Gastrocnemius medialis (tissue), 4 donors: ENCODE measurements around the gene SMAD3. TPM values are rescaled to one million over a fixed set of nuclear protein-coding genes. Genes with fewer than 3 reads are reported as not detected.

Source experiments
- ATAC-seq, 2 donors: fragments of 150-250 bp; one replicate each; pipeline ENCODE4 v1.9.1; 2016
- DNase-seq, 2 donors: peaks; one replicate each; pipeline ENCODE4 v3.0.0-alpha.2; 2019
- H3K27ac ChIP-seq, 4 donors: fragments of 200-600 bp; sonication (generic); 1 replicate in 1 of 4; 2 replicates in 3 of 4; pipeline ENCODE4 v1.5.1; 2016 to 2018; ENCODE audit warnings: mild to moderate bottlenecking in 2 of 4, moderate library complexity in 1 of 4
- H3K27me3 ChIP-seq, 3 donors: fragments of 200-600 bp; sonication (generic) in 2 of 3; 1 replicate in 1 of 3; 2 replicates in 2 of 3; pipeline versions ENCODE4 v1.5.1 to v1.6.0; 2016 to 2019; ENCODE audit warnings: mild to moderate bottlenecking in 1 of 3, moderate library complexity in 1 of 3
- H3K36me3 ChIP-seq, 2 donors: fragments of 200-600 bp; sonication (generic) in 1 of 2; one replicate each; pipeline ENCODE4 v1.5.1; 2017 to 2018
- H3K4me1 ChIP-seq, 2 donors: fragments of 200-600 bp; sonication (generic) in 1 of 2; one replicate each; pipeline ENCODE4 v1.5.1; 2016 to 2017; ENCODE audit warnings: mild to moderate bottlenecking in 2 of 2
- H3K4me3 ChIP-seq, 4 donors: fragments of 200-600 bp; sonication (generic) in 3 of 4; 1 replicate in 1 of 4; 2 replicates in 3 of 4; pipeline ENCODE4 v1.5.1; 2016 to 2019; ENCODE audit warnings: mild to moderate bottlenecking in 2 of 4
- H3K9me3 ChIP-seq, 3 donors: fragments of 200-600 bp; sonication (generic) in 2 of 3; 1 replicate in 1 of 3; 2 replicates in 2 of 3; pipeline ENCODE4 v1.5.1; 2016 to 2019
- CTCF ChIP-seq, 5 experiments: fragments of 450-650 bp in 3 of 5; fragments of 200-600 bp in 2 of 5; sonication (generic) in 2 of 5; IDR thresholded peaks in 4 of 5; conservative IDR thresholded peaks in 1 of 5; 1 replicate in 4 of 5; 2 replicates in 1 of 5; pipeline ENCODE4 v1.5.1; 2016 to 2019; ENCODE audit warnings: antibody characterized with exemption in 5 of 5, mild to moderate bottlenecking in 3 of 5, moderate library complexity in 3 of 5
- POLR2A ChIP-seq, 2 donors: fragments of 450-650 bp; IDR thresholded peaks; one replicate each; pipeline ENCODE4 v1.6.1; 2017; ENCODE audit warnings: antibody characterized with exemption in 2 of 2, mild to moderate bottlenecking in 2 of 2, moderate library complexity in 2 of 2
- in situ Hi-C, 4 donors: fragments of 200-750 bp; cut with MboI; loops; one replicate each; pipeline versions ENCODE4 v1.15.0 to v1.8.0; 2017; ENCODE audit warnings: low sequenced_read_pairs in 4 of 4
- intact Hi-C: fragments of 100-400 bp; cut with DNase I; formaldehyde crosslinking; loops from one replicate; pipeline ENCODE4 v1.15.1; 2023; ENCODE audit warnings: low total_unique reads
- total RNA-seq, 4 donors: library from RNA; depleted of rRNA; stranded (reverse); fragments of >200 nt; gene quantifications; one replicate each; pipeline versions ENCODE4 v1.1.0 to v1.2.3, GENCODE V29; 2016

SMAD3 gene
- total RNA-seq, 4 donors from 2014 or later = 15.9 to 61.7 (median 26.3) TPM

- ATAC-seq (no peak), DNase-seq (no peak)
- H3K4me1 ChIP-seq = peaks cover 62 to 69% of the 10 kb centered on the region in 2 donors
- peak overlapping the region; percentile 71 to 98 (median 84) for H3K4me3 ChIP-seq
- no peaks in the 10 kb centered on the region for H3K36me3 ChIP-seq
- H3K27me3 ChIP-seq = no peaks in the 10 kb centered on the region
- TF ChIP-seq CTCF (IDR thresholded peaks at IDR 0.05 in 4 of 5, conservative IDR thresholded peaks at IDR 0.05 in 1 of 5) (no peak), POLR2A (IDR thresholded peaks at IDR 0.05) (no peak)
- intact Hi-C loops = loop anchor here (5.0 kb wide), 2 partner anchors 183 to 453 kb away; partner anchors contain the start of genes AAGAB, C15orf61 and IQCH
- H3K27ac ChIP-seq = peak overlapping the region; percentile 91 to 98 (median 94)
- in situ Hi-C loops = loop anchor here in 1 of 4 donors (10.0 kb wide), 1 partner anchor 186 kb away; the partner anchor contains the start of genes AAGAB and IQCH
- no peaks in the 10 kb centered on the region for H3K9me3 ChIP-seq
Measured at GRCh38 chr15:67068710-67069400, 3.5 kb downstream of the SMAD3 start.

- H3K4me3 ChIP-seq = peak overlapping the region in 1 of 4 donors; percentile 91
- in situ Hi-C loops (loop anchor here in 3 of 4 donors (5.0 to 10.0 kb wide), 3 partner anchors 55 to 125 kb away; no protein-coding TSS in a partner anchor), intact Hi-C loops (loop anchor here (10.0 kb wide), 1 partner anchor 1205 kb away; the partner anchor contains the start of gene FEM1B)
- H3K9me3 ChIP-seq = no peaks in the 10 kb centered on the region
- no peak for DNase-seq
- H3K36me3 ChIP-seq = no peaks in the 10 kb centered on the region
- H3K27ac ChIP-seq = peak overlapping the region; percentile 91 to 98 (median 94)
- peak in 1 of 2 donors; percentile 28 for ATAC-seq
- no peaks in the 10 kb centered on the region for H3K27me3 ChIP-seq
- TF ChIP-seq POLR2A (IDR thresholded peaks at IDR 0.05) (peak; percentile 49 to 58), CTCF (IDR thresholded peaks at IDR 0.05 in 4 of 5, conservative IDR thresholded peaks at IDR 0.05 in 1 of 5) (no peak)
- H3K4me1 ChIP-seq = peaks cover 67 to 77% of the 10 kb centered on the region in 2 donors
Measured at GRCh38 chr15:67070150-67070549, 4.7 kb downstream of the SMAD3 start.

- intact Hi-C loops (loop anchor here (10.0 kb wide), 1 partner anchor 1204 kb away; the partner anchor contains the start of gene FEM1B), in situ Hi-C loops (loop anchor here in 3 of 4 donors (5.0 to 10.0 kb wide), 3 partner anchors 54 to 124 kb away; no protein-coding TSS in a partner anchor)
- Histone ChIP-seq H3K27ac (peak overlapping the region; percentile 91 to 98 (median 94)), H3K9me3 (no peaks in the 10 kb centered on the region), H3K36me3 (no peaks in the 10 kb centered on the region), H3K4me1 (peaks cover 76 to 86% of the 10 kb centered on the region in 2 donors), H3K4me3 (no peak overlapping the region), H3K27me3 (no peaks in the 10 kb centered on the region)
- no peak for DNase-seq
- TF ChIP-seq POLR2A (IDR thresholded peaks at IDR 0.05) = no peak
- TF ChIP-seq CTCF (IDR thresholded peaks at IDR 0.05 in 4 of 5, conservative IDR thresholded peaks at IDR 0.05 in 1 of 5) = no peak
- no peak for ATAC-seq
Measured at GRCh38 chr15:67070892-67071664, 5.7 kb downstream of the SMAD3 start.

- peaks cover 90 to 100% of the 10 kb centered on the region in 2 donors for H3K4me1 ChIP-seq
- no peaks in the 10 kb centered on the region for H3K36me3 ChIP-seq
- ATAC-seq = no peak
- no peak for DNase-seq
- no peaks in the 10 kb centered on the region for H3K27me3 ChIP-seq
- H3K27ac ChIP-seq = peak overlapping the region; percentile 87 to 98 (median 94)
- no peak for TF ChIP-seq CTCF (IDR thresholded peaks at IDR 0.05 in 4 of 5, conservative IDR thresholded peaks at IDR 0.05 in 1 of 5)
- no peak for TF ChIP-seq POLR2A (IDR thresholded peaks at IDR 0.05)
- no peak overlapping the region for H3K4me3 ChIP-seq
- no peaks in the 10 kb centered on the region for H3K9me3 ChIP-seq
- in situ Hi-C loops (loop anchor here in 3 of 4 donors (5.0 to 10.0 kb wide), 3 partner anchors 52 to 122 kb away; no protein-coding TSS in a partner anchor), intact Hi-C loops (loop anchor here (10.0 kb wide), 1 partner anchor 1202 kb away; the partner anchor contains the start of gene FEM1B)
Measured at GRCh38 chr15:67072442-67072841, 7.0 kb downstream of the SMAD3 start.
